Activated CD4-positive, alpha-beta T cell treated with anti-CD3 and anti-CD28 coated beads, Interleukin-2, Interleukin-6, amounts not matched to agents 100 ng/mL and 50 ng/mL, durations not matched to agents 16 hours and 8 hours (primary cell): ENCODE measurements around the gene HLX.

Experiments used
- DNase-seq: peaks from one replicate; pipeline ENCODE4 v3.0.0-alpha.2; 2020

The HLX gene

GRCh38 chr1:220879076-220879508 lies at the start of gene HLX:
Gene HLX (plus strand): TSS chr1:220879443. CDS start chr1:220879858, 415 bp downstream.
- DNase-seq: peak; percentile 63

GRCh38 chr1:220833436-220833835 lies 45.8 kb upstream of the HLX start:
- DNase-seq: no peak

GRCh38 chr1:220834155-220834870 lies 44.9 kb upstream of the HLX start:
- no peak for DNase-seq

- DNase-seq: no peak
Observed at GRCh38 chr1:220838578-220838977, 40.7 kb upstream of the HLX start.

- DNase-seq: no peak
Observed at GRCh38 chr1:220839474-220839873, 39.8 kb upstream of the HLX start.

- no peak for DNase-seq
Observed at GRCh38 chr1:220841293-220841692, 38.0 kb upstream of the HLX start.

GRCh38 chr1:220843481-220844011 lies 35.7 kb upstream of the HLX start:
- DNase-seq: no peak

GRCh38 chr1:220852408-220852807 lies 26.8 kb upstream of the HLX start:
- no peak for DNase-seq

GRCh38 chr1:220872296-220872695 lies 6.9 kb upstream of the HLX start:
- no peak for DNase-seq

GRCh38 chr1:220873087-220873486 lies 6.2 kb upstream of the HLX start:
- no peak for DNase-seq

GRCh38 chr1:220873868-220874655 lies 5.2 kb upstream of the HLX start:
- DNase-seq: peak; percentile 40

- DNase-seq: no peak
Observed at GRCh38 chr1:220875260-220875659, 4.0 kb upstream of the HLX start.

- no peak for DNase-seq
Observed at GRCh38 chr1:220876511-220877376, 2.5 kb upstream of the HLX start.

GRCh38 chr1:220877377-220878095 lies 1.7 kb upstream of the HLX start:
- no peak for DNase-seq

GRCh38 chr1:220878191-220879075 lies 810 bp upstream of the HLX start:
- DNase-seq: peak; percentile 37

GRCh38 chr1:220879509-220880361 lies 492 bp downstream of the HLX start:
- DNase-seq: peak; percentile 16

GRCh38 chr1:220880362-220880670 lies 1.1 kb downstream of the HLX start:
- no peak for DNase-seq

GRCh38 chr1:220880726-220881506 lies 1.7 kb downstream of the HLX start:
- DNase-seq: peak; percentile 53

- no peak for DNase-seq
Observed at GRCh38 chr1:220882061-220882891, 3.0 kb downstream of the HLX start.
